Measurements from ENCODE around the gene TPD52L2. TPM values are rescaled to one million over a fixed set of nuclear protein-coding genes. Genes with fewer than 3 reads are reported as not detected.
A peak's percentile ranks its signal among the peaks of the same experiment; 100 is the strongest.

The TPD52L2 gene
- total RNA-seq, 1 donor from 2014 or later: 99.0 TPM

DNA sequence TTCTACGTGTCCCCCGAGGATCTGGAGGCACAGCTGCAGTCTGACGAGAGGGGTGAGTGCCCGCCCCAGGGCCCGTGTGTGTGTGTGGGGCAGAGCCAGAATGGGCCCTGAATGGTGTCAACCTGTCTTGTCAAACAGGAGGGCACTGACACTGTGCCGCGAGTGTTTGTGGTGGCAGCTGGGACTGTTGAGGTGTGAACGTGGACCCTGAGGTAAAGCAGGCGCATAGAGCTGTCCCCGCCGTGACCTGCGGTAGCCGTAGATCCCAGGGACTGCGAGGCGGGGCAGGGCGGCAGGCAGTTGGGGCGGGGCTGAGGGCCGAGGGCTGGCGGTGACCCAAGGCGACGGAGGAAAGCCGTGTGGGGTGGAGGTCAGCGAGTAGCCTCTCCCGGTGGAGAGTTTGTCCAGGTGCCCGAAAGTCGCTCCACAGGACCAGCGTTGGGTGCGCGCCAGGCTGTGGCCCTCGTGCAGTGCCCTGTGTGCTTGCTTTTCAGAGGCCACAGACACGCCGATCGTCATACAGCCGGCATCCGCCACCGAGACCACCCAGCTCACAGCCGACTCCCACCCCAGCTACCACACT lies 66.0 kb downstream of the TPD52L2 start:
- no peak for DNase-seq (ENCODE audit: low read depth)

DNA sequence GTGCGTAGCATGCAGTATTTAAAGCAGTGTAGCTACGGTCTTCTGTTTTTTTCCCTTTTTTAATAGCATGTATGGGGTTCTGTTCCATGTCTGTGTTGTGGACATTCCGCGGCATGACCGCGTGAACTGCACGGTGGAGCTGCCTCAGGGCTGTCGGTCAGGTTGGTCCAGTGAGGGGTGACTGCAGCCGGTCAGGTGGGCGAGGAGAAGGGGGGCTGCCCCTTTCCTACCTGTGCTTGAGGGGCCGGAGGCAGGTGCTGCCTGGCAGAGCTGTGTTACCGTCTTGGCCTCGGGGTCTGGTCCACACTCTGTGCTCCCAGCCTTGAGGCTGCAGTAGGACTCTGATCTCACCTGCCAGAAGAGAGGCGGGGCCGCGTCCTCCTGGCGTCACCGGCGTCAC lies 66.7 kb downstream of the TPD52L2 start:
- DNase-seq (ENCODE audit: low read depth): no peak

DNA sequence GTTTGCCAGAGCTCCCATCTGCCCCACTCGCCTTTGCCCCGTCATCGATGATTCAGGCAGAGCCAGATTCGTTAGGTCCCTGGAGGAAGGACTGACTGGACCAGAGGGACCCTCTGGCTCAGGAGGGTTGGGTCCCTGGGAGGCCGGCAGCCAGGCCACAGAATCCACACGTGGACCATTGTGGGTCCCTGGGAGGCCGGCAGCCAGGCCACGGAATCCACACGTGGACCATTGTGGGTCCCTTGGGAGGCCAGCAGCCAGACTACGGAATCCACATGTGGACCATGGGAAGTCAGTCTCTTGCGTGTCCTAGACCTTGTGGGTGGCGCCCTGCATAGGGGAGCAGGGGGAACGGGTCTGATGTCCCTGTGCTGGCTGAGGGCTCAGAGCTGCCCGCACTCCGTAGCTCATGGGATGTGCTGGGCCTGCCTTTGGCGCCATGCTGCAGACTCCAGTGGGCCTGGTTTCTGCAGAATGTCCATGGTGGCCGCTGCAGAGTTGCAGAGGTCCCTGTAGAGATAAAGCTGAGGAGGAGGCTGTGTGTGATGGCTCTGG lies 67.6 kb downstream of the TPD52L2 start:
- peak; percentile 25 for DNase-seq (ENCODE audit: low read depth)

DNA sequence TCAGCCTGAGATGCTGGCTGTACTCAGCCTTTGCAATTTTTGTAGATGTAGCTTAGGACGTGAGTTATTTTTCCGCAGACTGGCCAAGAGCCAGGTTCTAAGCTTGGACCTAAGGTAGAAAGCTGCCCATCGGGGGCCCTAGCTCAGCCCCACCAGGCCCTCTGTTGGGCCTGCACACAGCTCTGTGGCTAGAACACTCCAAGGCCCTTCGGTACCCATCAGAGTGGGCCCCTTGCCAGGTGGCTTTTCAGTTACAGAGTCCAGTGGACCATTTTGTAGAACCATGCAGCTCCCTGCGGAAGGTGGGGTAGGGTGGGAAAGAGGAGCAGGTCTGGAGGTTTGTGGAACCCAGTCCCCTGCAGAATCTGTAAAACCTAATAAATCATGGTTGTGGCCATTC lies 68.6 kb downstream of the TPD52L2 start:
- no peak for DNase-seq (ENCODE audit: low read depth)

DNA sequence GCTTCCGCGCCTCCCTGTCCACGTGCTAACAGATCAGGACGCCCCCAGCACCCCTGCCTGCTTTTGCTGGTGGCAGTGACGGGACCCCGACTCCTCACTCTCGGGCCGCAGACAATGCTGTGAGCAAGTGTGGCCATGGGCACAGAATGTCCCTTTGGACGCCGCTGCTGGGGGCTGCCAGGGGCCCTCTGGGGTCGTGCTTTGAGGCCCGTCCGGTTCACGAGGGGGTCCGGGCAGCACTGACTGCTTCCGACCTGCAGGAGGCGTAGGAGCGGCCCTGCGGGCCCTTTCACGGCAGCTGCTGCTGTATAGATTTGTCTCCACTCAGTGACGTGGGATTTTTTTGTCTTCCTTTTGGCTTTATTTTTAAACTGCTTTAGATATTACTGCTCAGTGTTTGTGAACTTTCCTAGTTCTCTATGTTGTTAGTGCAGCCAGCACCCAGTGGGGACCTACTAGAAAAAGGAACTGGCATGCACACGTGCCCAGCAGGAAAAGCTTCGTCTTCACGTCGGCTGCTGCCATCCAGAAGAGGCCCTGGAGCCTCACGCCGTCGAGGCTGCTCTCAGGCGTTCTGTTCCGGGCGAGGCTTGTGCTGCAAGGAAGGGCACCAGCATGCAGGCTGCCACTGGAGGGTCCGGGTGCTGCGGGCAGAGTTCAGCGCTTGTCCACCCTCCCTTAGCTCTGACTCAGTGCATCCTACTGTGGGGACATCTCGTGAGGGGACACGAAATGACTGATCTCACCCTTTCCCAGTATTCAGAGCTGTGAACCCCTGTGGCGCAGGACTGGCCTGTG lies 69.4 kb downstream of the TPD52L2 start:
- no peak for DNase-seq (ENCODE audit: low read depth)

DNA sequence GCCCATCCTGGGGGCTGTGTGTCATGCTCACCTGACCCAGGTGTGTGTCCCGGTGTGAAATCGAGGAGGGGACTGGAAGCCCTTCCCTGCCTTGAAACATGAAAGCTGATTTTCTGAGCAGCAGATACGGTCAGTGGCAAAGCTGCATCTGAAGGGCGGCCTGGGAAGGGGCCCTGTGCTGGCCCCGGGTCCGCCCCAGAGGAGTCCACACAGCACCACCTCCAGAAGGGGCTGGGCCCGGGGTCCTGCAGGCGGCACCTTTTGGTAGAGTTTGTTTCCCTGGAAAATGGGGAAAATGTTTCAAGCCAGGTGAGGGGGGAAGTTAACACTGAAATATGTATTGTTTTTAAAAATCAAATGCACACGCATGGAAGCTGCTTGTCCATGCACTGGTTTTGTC lies 70.4 kb downstream of the TPD52L2 start:
- no peak for DNase-seq (ENCODE audit: low read depth)

DNA sequence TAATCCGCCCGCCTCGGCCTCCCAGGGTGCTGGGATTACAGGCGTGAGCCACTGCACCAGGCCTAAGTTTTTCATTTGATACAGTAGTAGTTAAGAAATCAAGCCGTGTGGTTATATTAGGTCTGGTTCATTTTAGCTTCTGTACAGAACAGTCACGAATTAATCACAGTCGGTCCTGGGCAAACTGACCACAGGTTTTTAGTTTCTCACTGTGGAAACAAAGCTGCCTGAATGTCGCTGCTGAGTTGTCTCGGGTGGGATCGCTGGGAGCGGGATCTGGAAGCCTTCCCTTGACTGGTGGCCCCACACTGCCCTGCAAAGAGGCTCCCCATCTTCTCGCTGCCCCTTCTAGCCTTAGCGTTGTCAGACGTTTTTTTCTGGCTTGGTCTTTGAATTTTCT lies 72.5 kb downstream of the TPD52L2 start:
- no peak for DNase-seq (ENCODE audit: low read depth)

DNA sequence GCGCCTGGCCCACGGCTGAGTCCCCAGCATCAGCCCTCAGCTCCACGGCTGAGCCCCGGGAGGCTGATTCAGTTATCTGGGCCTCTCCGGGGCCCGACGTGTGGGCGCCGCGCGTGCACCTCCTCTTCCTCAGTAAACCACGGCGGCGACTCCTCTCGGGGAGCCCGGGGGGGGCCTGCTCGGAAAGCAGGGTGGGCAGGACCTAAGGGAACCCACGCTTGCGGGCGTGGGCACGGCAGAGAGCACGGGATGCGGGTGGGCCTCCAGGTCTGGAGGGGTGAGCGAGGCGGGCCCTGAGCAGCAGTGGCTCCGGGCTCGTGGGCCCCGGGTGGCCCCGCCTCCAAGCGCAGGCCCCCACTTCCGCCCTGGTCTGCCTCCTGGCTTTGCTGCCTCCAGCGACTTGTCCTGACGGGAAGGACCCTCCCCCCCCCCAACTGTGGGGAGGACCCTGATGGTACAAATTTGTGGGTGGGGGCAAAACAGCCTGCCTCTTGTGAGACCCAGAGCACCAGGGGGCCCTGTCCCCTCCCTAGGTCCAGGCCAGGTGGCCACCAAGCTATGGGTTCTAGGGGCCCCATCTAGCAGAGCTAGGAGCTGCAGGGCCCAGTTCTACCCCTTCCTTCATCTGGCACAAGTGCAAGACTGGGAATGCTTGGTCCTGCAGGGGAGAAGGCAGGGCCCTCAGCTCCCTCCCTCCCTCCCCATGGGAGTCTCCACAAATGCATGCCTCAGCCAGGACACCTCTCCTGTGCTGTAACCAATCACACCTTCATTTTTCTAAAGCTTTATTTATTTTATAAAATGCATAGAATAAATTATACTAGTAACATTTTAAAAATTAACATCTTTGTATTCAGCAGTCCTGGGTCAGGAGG lies 74.2 kb downstream of the TPD52L2 start:
- no peak for DNase-seq (ENCODE audit: low read depth)

DNA sequence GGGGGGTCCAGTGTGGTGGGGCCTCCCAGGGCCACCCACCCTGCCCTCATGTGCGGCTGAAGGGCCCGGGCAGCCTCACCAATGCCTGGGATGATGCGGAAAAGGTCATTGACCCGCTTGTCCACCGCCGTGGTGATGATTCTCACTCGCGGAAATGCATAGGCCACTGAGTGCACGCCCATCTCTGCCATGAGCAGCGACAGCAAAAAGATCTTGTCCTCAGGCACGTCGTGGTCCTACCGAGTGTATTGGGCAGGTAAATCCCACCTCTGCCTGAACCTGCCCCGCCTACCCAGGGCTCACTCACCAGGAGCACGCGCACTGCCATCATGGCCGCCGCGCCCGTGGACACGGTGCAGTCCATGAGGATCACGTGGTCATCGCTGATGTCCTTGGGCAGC lies 75.0 kb downstream of the TPD52L2 start:
- DNase-seq (ENCODE audit: low read depth): no peak

DNA sequence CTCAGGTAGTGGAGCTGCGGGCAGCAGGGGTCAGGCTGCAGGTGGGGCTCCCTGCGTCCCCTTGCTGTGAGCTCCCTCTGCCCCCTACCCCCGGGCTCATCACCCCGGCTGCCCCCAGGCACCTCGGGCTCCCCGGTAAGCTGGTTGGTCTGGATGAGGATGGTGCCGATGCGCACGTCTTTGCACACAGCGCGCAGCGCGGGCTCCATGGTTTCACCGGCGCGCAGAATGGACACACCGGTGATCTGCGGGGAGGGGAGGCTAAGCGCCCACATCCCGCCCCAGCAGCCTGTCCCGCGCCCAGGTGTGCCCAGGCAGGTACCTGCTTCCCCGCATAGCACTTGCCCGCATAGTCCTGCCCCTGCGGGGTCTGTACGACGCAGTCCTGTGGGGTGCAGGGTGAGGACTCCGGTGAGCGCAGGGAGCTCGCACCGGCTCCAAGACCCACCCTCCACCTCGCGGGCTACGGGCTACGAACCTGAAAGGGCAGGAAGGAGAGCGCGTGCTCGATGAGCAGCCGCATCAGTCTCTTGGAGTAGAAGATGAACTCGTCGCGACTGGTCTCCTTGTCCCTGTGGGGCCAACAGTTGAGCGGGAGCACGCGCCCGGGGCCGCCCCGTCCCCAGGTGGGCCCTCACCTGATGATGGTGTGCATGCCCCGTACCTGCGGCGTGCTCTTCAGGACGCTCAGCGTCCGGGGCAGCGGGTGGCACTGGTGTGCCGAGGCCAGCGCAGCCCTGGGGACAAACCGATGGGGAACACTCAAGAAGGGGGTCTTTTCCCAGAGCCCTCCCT lies 75.6 kb downstream of the TPD52L2 start:
- DNase-seq (ENCODE audit: low read depth): no peak

MicroRNAs encoded within 50 kb of the gene (microRNA counts, 767-probe panel; counts per million panel counts)
- not detected for microRNA hsa-miR-1914-5p
- microRNA hsa-miR-941: not detected

Small RNA genes lying within 50 kb of the gene (microRNA-seq; reads per million reads assigned to microRNA genes)
- 0.97 reads per million for gene MIR1914
- gene MIR941-1: not detected
- gene MIR941-2: not detected
- not detected for gene MIR941-3
- not detected for gene MIR941-4
- not detected for gene MIR941-5

Other genes starting within 250 kb of the TPD52L2 start
- 12.4 and 14.3 TPM in 2 replicates for gene GMEB2, start 238.2 kb upstream of the TPD52L2 start, total RNA-seq
- 13.8 and 14.7 TPM in 2 replicates for gene STMN3, start 211.8 kb upstream of the TPD52L2 start, total RNA-seq
- 12.2 and 16.6 TPM in 2 replicates for gene RTEL1, start 207.0 kb upstream of the TPD52L2 start, total RNA-seq
- gene TNFRSF6B, start 168.6 kb upstream of the TPD52L2 start, total RNA-seq: 4.9 and 5.2 TPM in 2 replicates
- gene ARFRP1, start 157.3 kb upstream of the TPD52L2 start, total RNA-seq: 47.1 and 63.1 TPM in 2 replicates
- 21.4 and 33.2 TPM in 2 replicates for gene ZGPAT, start 157.2 kb upstream of the TPD52L2 start, total RNA-seq
- gene LIME1, start 128.6 kb upstream of the TPD52L2 start, total RNA-seq: 9.4 and 13.6 TPM in 2 replicates
- 96.8 and 104 TPM in 2 replicates for gene SLC2A4RG, start 125.5 kb upstream of the TPD52L2 start, total RNA-seq
- 19.6 and 20.9 TPM in 2 replicates for gene ZBTB46, start 34.0 kb upstream of the TPD52L2 start, total RNA-seq
- not detected in 2 replicates for gene ABHD16B, start 3.8 kb upstream of the TPD52L2 start, total RNA-seq
- gene DNAJC5, start 29.9 kb downstream of the TPD52L2 start, total RNA-seq: 49.3 and 60.7 TPM in 2 replicates
- gene UCKL1, start 91.1 kb downstream of the TPD52L2 start, total RNA-seq: 19.9 and 22.3 TPM in 2 replicates
- 17.8 and 23.2 TPM in 2 replicates for gene ZNF512B, start 104.7 kb downstream of the TPD52L2 start, total RNA-seq
- gene SAMD10, start 114.4 kb downstream of the TPD52L2 start, total RNA-seq: 1.1 and 9.2 TPM in 2 replicates
- 42.4 and 49.4 TPM in 2 replicates for gene PRPF6, start 115.9 kb downstream of the TPD52L2 start, total RNA-seq
- 0.45 and 0.47 TPM in 2 replicates for gene C20orf204, start 170.9 kb downstream of the TPD52L2 start, total RNA-seq
- not detected in 2 replicates for gene SOX18, start 184.4 kb downstream of the TPD52L2 start, total RNA-seq
- 18.9 and 21.6 TPM in 2 replicates for gene TCEA2, start 197.9 kb downstream of the TPD52L2 start, total RNA-seq
- gene RGS19, start 214.2 kb downstream of the TPD52L2 start, total RNA-seq: 10.7 and 16.4 TPM in 2 replicates
- 1.0 and 1.1 TPM in 2 replicates for gene OPRL1, start 214.8 kb downstream of the TPD52L2 start, total RNA-seq
- gene LKAAEAR1, start 219.1 kb downstream of the TPD52L2 start, total RNA-seq: 0.24 TPM in 1 of 2 replicates, not detected in the other
- not detected in 2 replicates for gene NPBWR2, start 242.3 kb downstream of the TPD52L2 start, total RNA-seq

All from myocyte (in vitro differentiated cells).